HG02973 (cell line): ENCODE measurements around the gene WARS2.

ENCODE experiments used
- ATAC-seq: cut with Tn5 transposase; IDR thresholded peaks from one replicate; pipeline ENCODE4 v1.9.1; 2021; ENCODE audit warnings: moderate library complexity; ENCODE audit not compliant: unreplicated experiment

WARS2 gene

DNA sequence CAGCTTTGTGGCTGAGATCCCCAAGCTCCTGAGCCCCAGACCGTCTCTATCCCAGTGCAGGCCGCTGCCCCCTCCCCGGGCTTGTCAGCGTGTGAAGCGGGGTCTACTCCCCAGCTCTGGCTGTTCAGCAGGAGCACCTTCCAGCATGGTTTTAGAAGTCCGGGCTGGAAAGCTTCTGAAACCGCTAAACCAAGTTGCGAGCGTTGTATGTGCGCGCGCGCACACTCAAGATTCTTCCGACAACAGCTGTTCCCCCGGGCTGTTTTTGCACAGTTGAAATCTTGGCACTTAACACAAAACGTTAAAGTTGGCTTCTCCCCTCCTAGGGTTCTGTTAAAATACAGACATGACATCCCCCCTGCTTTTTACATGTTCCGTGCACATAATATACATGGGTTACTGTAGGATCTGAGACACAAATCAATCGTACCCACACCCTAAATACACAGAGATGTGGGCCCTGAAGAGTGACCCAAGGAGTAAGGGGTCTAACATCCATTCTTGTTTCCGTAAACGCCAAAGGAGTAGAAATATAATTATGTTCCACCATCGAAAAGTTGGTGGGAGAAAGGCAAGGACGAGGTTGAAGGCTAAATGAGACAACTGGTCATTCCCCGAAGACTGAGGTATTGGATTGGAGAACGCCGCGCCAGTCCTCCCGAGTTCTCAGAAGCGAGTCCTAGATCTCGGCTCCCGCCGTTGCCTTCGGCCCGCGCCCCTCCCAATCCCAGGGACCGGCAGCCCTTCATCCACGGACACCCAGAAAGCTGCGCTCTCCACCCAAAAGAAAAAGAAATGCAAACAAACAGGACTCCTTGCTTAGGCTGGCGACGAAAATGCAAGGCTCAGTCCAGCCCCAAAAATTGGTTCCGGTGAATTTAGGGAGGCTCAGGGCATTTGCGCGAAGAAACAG, 153.6 kb downstream of the WARS2 start:
- no peak for ATAC-seq

DNA sequence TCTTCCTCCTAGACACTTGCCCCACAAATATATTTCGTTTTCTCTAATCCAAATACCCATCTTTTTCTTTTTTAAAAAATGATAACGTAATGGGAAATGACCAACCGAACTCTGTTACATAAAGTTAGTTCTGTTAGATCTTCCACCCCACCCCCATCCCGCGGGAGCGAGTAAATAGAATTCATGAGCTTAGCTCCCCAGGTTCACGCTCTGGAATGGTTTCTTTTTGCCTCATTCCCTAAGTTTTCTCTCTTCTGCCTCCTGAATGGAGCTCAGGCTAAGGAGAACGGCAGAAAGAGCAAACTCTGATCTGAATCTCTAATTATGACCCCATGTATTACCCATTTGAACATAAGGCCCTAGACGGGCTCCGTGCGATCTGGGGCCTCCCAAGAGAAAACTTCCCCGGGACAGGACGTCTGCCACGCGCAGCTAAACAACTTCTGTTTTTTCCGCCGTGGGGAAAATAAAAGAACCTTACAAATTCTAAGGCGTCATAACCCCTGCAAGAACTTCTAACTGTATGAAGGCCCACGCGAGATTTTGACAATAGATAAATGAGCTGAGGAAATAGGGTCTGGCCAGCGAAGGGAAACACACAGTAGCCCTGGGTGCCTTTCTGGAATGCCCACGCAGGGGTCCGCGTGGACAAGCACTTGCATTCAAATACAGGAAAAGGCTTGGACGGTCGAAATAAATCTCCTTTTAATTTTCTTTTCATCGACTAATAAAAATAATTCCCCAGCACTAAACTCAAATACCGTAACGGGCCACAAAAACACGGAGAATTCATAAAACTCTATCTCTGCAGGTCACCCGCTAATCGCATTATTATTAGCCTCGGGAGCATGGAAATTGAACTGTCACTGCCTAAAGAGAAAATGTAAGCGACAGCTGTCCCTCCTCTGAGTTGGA, 154.6 kb downstream of the WARS2 start:
- ATAC-seq = no peak

DNA sequence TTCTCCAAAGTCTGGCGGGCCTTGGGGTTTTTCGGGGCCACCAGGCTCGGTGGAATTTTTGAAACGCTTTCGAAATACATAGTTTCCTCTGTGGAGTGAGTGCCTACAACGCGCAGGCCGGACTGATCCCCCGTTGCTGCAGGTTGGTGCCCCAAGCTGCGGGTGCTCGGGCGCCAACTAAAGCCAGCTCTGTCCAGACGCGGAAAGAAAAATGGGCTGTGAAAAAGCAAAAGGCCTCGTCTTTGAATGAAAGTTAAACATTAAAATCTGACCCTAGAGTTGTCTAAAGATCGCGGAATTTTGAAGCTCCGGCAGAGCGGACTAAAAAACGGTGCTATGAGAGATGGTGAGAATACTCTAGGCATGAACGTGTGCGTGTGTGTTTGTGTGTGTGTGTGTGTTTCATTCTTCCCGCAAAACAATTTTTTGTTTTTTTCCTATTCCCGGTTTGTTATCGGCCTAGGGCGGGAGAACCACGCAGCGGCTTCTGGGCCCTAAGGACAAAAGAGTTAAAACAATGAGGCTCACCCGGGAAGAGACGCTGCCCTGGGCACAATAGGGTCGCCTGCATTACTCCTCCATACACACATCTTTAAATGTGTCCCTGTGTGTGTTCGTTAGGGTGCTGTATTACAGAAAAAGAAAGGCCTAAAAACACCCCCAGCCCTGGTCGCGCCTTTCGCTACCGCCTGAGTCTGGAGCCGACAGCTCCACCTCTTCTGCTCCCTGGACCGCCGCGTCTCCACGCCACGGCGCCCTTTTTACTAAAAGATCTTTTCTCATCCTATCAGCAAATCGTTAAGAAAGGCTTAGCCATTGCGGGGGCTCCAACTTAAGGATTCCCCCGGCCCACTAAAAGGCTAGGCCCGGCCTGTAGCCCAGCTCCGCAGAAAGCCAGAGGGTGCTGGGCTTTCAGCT, 155.5 kb downstream of the WARS2 start:
- ATAC-seq = no peak

DNA sequence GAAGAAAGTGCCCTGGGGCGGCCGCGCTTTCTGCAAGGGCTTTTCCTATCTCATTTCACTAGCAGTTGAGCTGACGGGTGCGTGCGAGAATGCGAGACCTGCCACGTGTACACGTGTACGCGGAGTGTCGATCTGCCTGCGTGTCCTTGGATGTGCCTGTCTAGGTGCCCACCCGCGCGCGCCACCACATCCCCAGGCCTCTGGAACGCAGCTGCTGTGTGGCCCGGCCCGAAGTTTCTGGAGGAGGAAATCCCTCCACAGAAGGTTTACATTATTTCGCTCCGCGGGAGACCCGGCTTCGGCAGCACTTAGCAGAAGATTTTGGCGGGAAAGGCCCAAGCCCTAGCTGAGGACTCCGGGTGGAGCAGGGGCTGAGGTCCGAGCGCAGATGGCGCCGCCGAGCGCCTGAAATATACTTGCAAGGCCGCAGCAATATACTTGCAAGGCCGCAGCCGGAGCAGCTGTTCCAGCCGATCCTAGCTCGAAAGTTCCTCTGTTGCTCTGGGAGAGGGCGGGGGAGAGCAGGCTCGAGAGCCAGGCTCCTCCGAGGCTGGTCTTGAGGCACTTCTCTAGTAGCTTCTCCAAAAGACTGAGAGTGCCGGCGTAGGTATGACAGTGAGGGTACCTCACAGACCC, 156.2 kb downstream of the WARS2 start:
- no peak for ATAC-seq

DNA sequence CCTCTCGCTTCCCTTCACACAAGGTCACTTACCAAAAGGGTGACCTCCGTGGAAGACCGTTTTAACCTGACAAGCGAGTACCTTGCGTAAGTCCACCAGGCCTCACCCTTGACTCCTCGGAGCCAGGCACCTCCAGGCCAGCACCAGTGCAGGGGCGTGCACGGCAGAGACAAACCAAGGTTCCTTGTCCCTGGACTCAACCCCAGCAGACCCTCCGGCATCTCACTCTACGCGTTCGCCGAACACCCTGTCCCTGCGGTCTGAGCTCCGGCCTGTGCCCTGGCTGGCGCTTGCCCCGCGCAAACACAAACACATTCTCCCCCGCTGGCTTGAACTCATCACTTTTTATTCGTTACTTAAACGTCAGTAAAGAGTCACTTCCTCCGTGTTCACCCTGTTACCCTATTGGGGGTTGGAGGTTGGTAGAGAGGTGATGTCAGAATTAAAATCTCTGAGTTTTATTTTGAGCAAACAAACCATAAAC, 156.9 kb downstream of the WARS2 start:
- ATAC-seq = no peak

DNA sequence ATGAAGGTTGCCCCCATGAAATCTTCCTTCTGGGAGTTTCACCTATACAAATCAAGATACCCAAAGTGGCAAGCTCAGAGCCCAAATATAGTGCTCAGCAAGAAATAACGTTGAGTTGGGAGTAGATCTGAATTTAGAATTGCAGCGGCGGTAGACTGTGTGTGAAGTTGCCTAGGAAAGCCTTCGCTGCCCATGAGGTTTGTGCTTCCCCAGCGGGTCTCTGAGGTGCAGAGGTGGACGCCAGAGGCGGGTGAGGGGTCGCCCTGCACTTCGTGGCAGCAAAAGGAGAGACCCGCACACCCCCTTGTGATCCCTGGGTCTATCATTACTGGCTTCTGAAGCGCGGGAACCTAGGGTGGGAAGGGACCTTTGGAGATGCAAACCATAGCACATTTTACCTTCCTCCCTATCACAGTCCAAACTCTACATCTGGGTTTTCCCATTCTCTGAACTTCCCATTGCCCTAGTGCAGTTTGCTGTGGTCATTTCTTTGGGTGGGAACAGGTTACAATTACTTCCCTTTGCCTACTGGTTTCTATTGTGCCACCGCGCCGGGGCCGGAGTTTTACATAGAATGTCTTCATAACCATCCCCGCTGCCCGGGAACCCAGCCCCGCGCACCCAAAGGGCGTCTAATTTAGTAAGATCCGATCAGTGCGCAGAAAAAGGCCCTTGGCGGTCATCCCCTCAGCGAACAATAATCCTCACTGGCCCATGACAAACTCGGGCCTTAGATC, 157.5 kb downstream of the WARS2 start:
- ATAC-seq = no peak

DNA sequence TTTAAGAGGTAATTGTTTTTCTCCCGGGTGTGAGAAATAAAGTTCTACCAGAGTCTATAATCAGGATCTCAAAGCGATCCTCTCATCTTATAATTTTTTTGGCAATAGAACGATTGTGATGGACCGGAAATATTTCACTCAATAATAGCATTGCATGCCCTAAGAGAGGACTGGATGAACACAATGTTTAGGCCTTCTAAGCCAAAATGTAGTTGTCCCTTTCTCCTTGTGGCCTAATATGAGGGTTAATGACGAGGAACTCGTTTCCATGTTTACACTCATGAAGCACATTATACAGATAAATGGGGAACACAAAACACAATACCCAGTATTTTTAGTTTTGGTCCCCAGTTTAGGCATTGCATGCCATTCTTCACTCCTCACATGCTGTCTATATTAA, 158.2 kb downstream of the WARS2 start:
- no peak for ATAC-seq

DNA sequence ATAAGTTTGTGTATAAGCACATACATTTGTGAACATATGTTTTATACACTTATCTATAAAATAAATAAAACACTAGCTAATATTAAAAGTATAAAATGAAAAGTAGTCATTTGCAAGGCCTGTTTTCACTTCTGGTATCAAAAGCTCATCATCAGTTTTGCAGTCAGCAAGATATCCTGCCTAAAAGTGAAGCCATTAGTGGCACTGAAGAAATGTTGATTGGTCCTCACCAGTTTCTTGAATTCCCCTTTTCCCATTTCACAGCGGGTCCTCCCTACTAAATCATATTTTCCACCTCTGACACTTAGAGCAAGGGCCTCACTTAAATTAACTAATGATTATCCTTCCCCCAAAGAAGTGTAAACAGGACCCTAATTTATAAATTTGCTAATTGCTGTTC, 159.0 kb downstream of the WARS2 start:
- ATAC-seq = no peak
